HEK293 (cell line): ENCODE data around the gene SLC1A3.

ENCODE experiments used
- CTCF ChIA-PET: fragments of 350-600 bp; formaldehyde crosslinking; extraction: SDS; loops from one replicate; lab custom pipeline; 2021; ENCODE audit warnings: antibody characterized with exemption; lab: Yijun Ruan, JAX
- POLR2A ChIA-PET: fragments of 300-600 bp; formaldehyde crosslinking; extraction: SDS; loops from one replicate; lab custom pipeline; 2020; ENCODE audit warnings: antibody characterized with exemption, inconsistent platforms; lab: Yijun Ruan, JAX
- H3K27ac ChIP-seq: fragments of 200-500 bp; sonication (Bioruptor generic); 2 replicates; pipeline ENCODE4 v1.5.1; 2014; ENCODE audit warnings: low read depth, low read length, control low read depth, inconsistent platforms; ENCODE audit errors: extremely low read depth
- H3K36me3 ChIP-seq, 2 experiments: fragments of 200-500 bp in 1 of 2; sonication (Bioruptor generic) in 1 of 2; 1 replicate in 1 of 2; 2 replicates in 1 of 2; pipeline ENCODE4 v1.5.1; 2014 to 2017; ENCODE audit warnings: inconsistent platforms in 2 of 2, low read length in 2 of 2; ENCODE audit not compliant: control insufficient read depth in 2 of 2, insufficient read depth in 1 of 2
- H3K4me1 ChIP-seq: fragments of 200-500 bp; sonication (Bioruptor generic); 2 replicates; pipeline ENCODE4 v1.5.1; 2014; ENCODE audit warnings: mild to moderate bottlenecking, low read length, inconsistent platforms; ENCODE audit not compliant: control insufficient read depth, insufficient read depth
- H3K4me3 ChIP-seq: 2 replicates; pipeline ENCODE4 v1.5.1; 2011; ENCODE audit warnings: low read depth, mild to moderate bottlenecking, control low read depth, low read length, moderate library complexity
- H3K9me3 ChIP-seq: fragments of 200-500 bp; sonication (Bioruptor generic); 2 replicates; pipeline ENCODE4 v1.5.1; 2014; ENCODE audit warnings: low read depth, low read length, inconsistent platforms; ENCODE audit not compliant: control insufficient read depth, insufficient read depth
- CTCF ChIP-seq: fragments of 450-650 bp; formaldehyde crosslinking; IDR thresholded peaks from 2 replicates; pipeline ENCODE4 v1.5.1; 2016; ENCODE audit warnings: missing biosample characterization, missing genetic modification characterization
- EGR2 ChIP-seq: fragments of 450-650 bp; formaldehyde crosslinking; IDR thresholded peaks from 2 replicates; pipeline ENCODE4 v1.5.1; 2016; ENCODE audit warnings: low read depth, missing biosample characterization, missing genetic modification characterization
- ZFHX2 ChIP-seq: fragments of 450-650 bp; formaldehyde crosslinking; conservative IDR thresholded peaks from 2 replicates; pipeline ENCODE4 v1.5.1; 2016; ENCODE audit warnings: missing biosample characterization, missing genetic modification characterization
- ZIC2 ChIP-seq: fragments of 450-650 bp; formaldehyde crosslinking; IDR thresholded peaks from 2 replicates; pipeline ENCODE4 v1.5.1; 2016; ENCODE audit warnings: missing biosample characterization, missing genetic modification characterization
- ZNF112 ChIP-seq: fragments of 450-650 bp; formaldehyde crosslinking; IDR thresholded peaks from 2 replicates; pipeline ENCODE4 v1.5.0; 2017; ENCODE audit warnings: missing biosample characterization, missing genetic modification characterization
- ZNF132 ChIP-seq: fragments of 450-650 bp; formaldehyde crosslinking; IDR thresholded peaks from 2 replicates; pipeline ENCODE4 v1.5.1; 2017; ENCODE audit warnings: missing biosample characterization, missing genetic modification characterization, borderline replicate concordance
- ZNF211 ChIP-seq: fragments of 450-650 bp; formaldehyde crosslinking; IDR thresholded peaks from 2 replicates; pipeline ENCODE4 v1.5.1; 2016; ENCODE audit warnings: low read depth, missing biosample characterization, missing genetic modification characterization
- ZNF404 ChIP-seq: fragments of 450-650 bp; formaldehyde crosslinking; IDR thresholded peaks from 2 replicates; pipeline ENCODE4 v1.5.1; 2017; ENCODE audit warnings: missing biosample characterization, missing genetic modification characterization
- ZNF433 ChIP-seq: fragments of 450-650 bp; formaldehyde crosslinking; IDR thresholded peaks from 2 replicates; pipeline ENCODE4 v1.5.1; 2016; ENCODE audit warnings: missing biosample characterization, missing genetic modification characterization, low read depth
- ZNF501 ChIP-seq: fragments of 450-650 bp; formaldehyde crosslinking; IDR thresholded peaks from 2 replicates; pipeline ENCODE4 v1.5.1; 2016; ENCODE audit warnings: missing biosample characterization, missing genetic modification characterization
- ZNF529 ChIP-seq: fragments of 450-650 bp; formaldehyde crosslinking; IDR thresholded peaks from 2 replicates; pipeline ENCODE4 v1.5.1; 2017; ENCODE audit warnings: missing genetic modification characterization, missing biosample characterization; ENCODE audit not compliant: insufficient replicate concordance
- ZNF548 ChIP-seq: fragments of 450-650 bp; formaldehyde crosslinking; IDR thresholded peaks from 2 replicates; pipeline ENCODE4 v1.5.1; 2016; ENCODE audit warnings: missing biosample characterization, missing genetic modification characterization
- ZNF639 ChIP-seq: fragments of 450-650 bp; formaldehyde crosslinking; IDR thresholded peaks from 2 replicates; pipeline ENCODE4 v1.5.1; 2016; ENCODE audit warnings: missing biosample characterization, missing genetic modification characterization
- ZNF707 ChIP-seq: fragments of 450-650 bp; formaldehyde crosslinking; IDR thresholded peaks from 2 replicates; pipeline ENCODE4 v1.5.1; 2016; ENCODE audit warnings: missing biosample characterization, missing genetic modification characterization

SLC1A3 gene

GRCh38 chr5:36685631-36686288, 79.4 kb downstream of the SLC1A3 start:
- ChIA-PET CTCF (interaction anchor here (0.6 to 1.1 kb wide), 3 partner anchors 10 to 248 kb away, joined by 3 read pairs; no protein-coding TSS in a partner anchor), POLR2A (no interaction called here)
- peaks cover 0 to 3% of the 10 kb centered on the region in 2 experiments; a peak in 1 of 3 replicates for H3K36me3 ChIP-seq
- H3K27ac ChIP-seq, result no peak overlapping the region
- TF ChIP-seq ZNF132 (tag by site-specific recombination) (no peak), ZNF529 (no peak), ZNF112 (tag by site-specific recombination) (no peak)
- H3K9me3 ChIP-seq, result no peaks in the 10 kb centered on the region
- H3K4me3 ChIP-seq, result no peak overlapping the region
- H3K4me1 ChIP-seq, result no peaks in the 10 kb centered on the region

- ChIA-PET POLR2A (no interaction called here), CTCF (interaction anchor here (0.5 to 14.4 kb wide), 6 partner anchors 9 to 1300 kb away, joined by 3 to 352 read pairs (median 4); no protein-coding TSS in a partner anchor)
- H3K9me3 ChIP-seq, result no peaks in the 10 kb centered on the region
- no peak overlapping the region for H3K4me3 ChIP-seq
- peaks cover 0 to 3% of the 10 kb centered on the region in 2 experiments; a peak in 1 of 3 replicates for H3K36me3 ChIP-seq
- H3K27ac ChIP-seq, result no peak overlapping the region
- TF ChIP-seq ZNF501 (tag by site-specific recombination), result no peak
- TF ChIP-seq ZNF404, result no peak
- TF ChIP-seq ZNF707 (tag by site-specific recombination), result no peak
- TF ChIP-seq ZNF211 (tag by site-specific recombination), result no peak
- TF ChIP-seq ZNF433 (tag by site-specific recombination), result no peak
- no peaks in the 10 kb centered on the region for H3K4me1 ChIP-seq
Observed at GRCh38 chr5:36686881-36687280, 80.5 kb downstream of the SLC1A3 start.

- Histone ChIP-seq H3K36me3 (peaks cover 0 to 3% of the 10 kb centered on the region in 2 experiments; a peak in 1 of 3 replicates), H3K4me3 (no peak overlapping the region), H3K4me1 (no peaks in the 10 kb centered on the region), H3K27ac (no peak overlapping the region), H3K9me3 (no peaks in the 10 kb centered on the region)
- POLR2A ChIA-PET, result no interaction called here
- CTCF ChIA-PET, result interaction anchor here (0.5 to 14.4 kb wide), 18 partner anchors 11 to 610 kb away, joined by 3 to 352 read pairs (median 4); no protein-coding TSS in a partner anchor
- peak; percentile 13; the same call in 1 of the 2 replicates for TF ChIP-seq CTCF (tag by site-specific recombination)
- no peak for TF ChIP-seq ZNF404
Observed at GRCh38 chr5:36688722-36689121, 82.3 kb downstream of the SLC1A3 start.

GRCh38 chr5:36689225-36689624, 82.8 kb downstream of the SLC1A3 start:
- CTCF ChIA-PET, result interaction anchor here (0.5 to 14.4 kb wide), 18 partner anchors 13 to 610 kb away, joined by 3 to 352 read pairs (median 6); no protein-coding TSS in a partner anchor
- no peak overlapping the region for H3K27ac ChIP-seq
- H3K4me3 ChIP-seq, result no peak overlapping the region
- no peaks in the 10 kb centered on the region for H3K4me1 ChIP-seq
- POLR2A ChIA-PET, result interaction anchor here (1.5 kb wide), 1 partner anchor 274 kb away, joined by 13 read pairs; no protein-coding TSS in a partner anchor
- peak; percentile 72 for TF ChIP-seq ZIC2
- no peak for TF ChIP-seq ZNF548 (tag by site-specific recombination)
- TF ChIP-seq ZNF639 (tag by site-specific recombination), result no peak
- TF ChIP-seq ZFHX2 (tag by site-specific recombination), result peak; percentile 30; the same call in 1 of the 2 replicates
- 0 out of 2 replicates have a peak, but pooled peaks have one; percentile 39 for TF ChIP-seq EGR2 (tag by site-specific recombination)
- H3K36me3 ChIP-seq, result peaks cover 0 to 3% of the 10 kb centered on the region in 2 experiments; a peak in 1 of 3 replicates
- H3K9me3 ChIP-seq, result no peaks in the 10 kb centered on the region
